A673 (cell line): ENCODE measurements around the gene HAP1.

Source experiments
- CTCF ChIP-seq: fragments of 300-800, 200-600 bp; sonication (generic); conservative IDR thresholded peaks from 2 replicates; pipeline ENCODE4 v1.5.1; 2017; ENCODE audit warnings: low read depth, mild to moderate bottlenecking, antibody characterized with exemption, low read length, moderate library complexity, mixed read lengths
- EZH2 ChIP-seq: fragments of 200-600 bp; sonication (generic); IDR thresholded peaks from 2 replicates; pipeline ENCODE4 v1.6.1; 2017; ENCODE audit warnings: borderline replicate concordance, low read depth, mild to moderate bottlenecking, mixed read lengths, antibody characterized with exemption, low read length; ENCODE audit not compliant: poor library complexity, severe bottlenecking

- TF ChIP-seq CTCF (no peak), EZH2 (no peak)
These were observed 58.4 kb downstream of the HAP1 start for GRCh38 chr17:41676058-41676419.
